DND-41 (cell line): ENCODE results near the gene LRFN2.

Source experiments
- EZH2 ChIP-seq: IDR thresholded peaks from 3 replicates; pipeline ENCODE4 v1.6.1; 2012; ENCODE audit warnings: borderline replicate concordance, low read depth, mild to moderate bottlenecking, moderate library complexity, low read length, inconsistent platforms; ENCODE audit not compliant: severe bottlenecking
- TF ChIP-seq, protein P1 (sequence below): IDR thresholded peaks from 2 replicates; pipeline ENCODE4 v1.5.1; 2012; ENCODE audit warnings: borderline replicate concordance, low read length, moderate library complexity, mild to moderate bottlenecking; ENCODE audit not compliant: poor library complexity, severe bottlenecking; ENCODE audit errors: extremely low read depth

- TF ChIP-seq, protein P1, sequence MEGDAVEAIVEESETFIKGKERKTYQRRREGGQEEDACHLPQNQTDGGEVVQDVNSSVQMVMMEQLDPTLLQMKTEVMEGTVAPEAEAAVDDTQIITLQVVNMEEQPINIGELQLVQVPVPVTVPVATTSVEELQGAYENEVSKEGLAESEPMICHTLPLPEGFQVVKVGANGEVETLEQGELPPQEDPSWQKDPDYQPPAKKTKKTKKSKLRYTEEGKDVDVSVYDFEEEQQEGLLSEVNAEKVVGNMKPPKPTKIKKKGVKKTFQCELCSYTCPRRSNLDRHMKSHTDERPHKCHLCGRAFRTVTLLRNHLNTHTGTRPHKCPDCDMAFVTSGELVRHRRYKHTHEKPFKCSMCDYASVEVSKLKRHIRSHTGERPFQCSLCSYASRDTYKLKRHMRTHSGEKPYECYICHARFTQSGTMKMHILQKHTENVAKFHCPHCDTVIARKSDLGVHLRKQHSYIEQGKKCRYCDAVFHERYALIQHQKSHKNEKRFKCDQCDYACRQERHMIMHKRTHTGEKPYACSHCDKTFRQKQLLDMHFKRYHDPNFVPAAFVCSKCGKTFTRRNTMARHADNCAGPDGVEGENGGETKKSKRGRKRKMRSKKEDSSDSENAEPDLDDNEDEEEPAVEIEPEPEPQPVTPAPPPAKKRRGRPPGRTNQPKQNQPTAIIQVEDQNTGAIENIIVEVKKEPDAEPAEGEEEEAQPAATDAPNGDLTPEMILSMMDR, result no peak
- no peak for TF ChIP-seq EZH2
These were observed 217.3 kb downstream of the LRFN2 start for GRCh38 chr6:40369891-40370290.
